Activated CD4-positive, alpha-beta T cell treated with anti-CD3 and anti-CD28 coated beads, Interleukin-2, amount 50 U/mL, for 1 hour (primary cell): ENCODE data around the gene CSNK2B.
"Not testable (repeated sequence)": the region's sequence is repeated elsewhere in the genome, so short reads cannot be mapped to it uniquely, and the experiment has no call there.

Experiments used
- DNase-seq: peaks from one replicate; pipeline ENCODE4 v3.0.0-alpha.2; 2020

The CSNK2B gene

DNA sequence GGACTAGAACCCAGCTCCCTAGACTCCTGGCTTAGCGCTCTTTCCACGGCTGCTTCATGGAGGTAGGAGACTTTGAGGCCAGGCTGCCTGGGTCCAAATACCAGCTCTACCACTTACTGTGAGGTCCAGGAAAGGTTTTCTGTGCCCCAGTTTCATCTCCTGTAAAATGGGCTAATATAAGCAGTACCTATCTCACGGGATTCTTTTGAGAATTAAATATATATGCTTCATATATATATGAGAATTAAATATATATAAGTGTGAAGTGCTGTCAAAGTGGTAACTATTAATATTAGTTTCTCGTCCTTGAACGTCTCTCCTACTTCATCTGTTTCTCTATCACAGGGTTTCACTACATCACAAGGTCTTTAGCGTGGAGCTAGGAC is 25.2 kb downstream of the CSNK2B start:
- no peak for DNase-seq

DNA sequence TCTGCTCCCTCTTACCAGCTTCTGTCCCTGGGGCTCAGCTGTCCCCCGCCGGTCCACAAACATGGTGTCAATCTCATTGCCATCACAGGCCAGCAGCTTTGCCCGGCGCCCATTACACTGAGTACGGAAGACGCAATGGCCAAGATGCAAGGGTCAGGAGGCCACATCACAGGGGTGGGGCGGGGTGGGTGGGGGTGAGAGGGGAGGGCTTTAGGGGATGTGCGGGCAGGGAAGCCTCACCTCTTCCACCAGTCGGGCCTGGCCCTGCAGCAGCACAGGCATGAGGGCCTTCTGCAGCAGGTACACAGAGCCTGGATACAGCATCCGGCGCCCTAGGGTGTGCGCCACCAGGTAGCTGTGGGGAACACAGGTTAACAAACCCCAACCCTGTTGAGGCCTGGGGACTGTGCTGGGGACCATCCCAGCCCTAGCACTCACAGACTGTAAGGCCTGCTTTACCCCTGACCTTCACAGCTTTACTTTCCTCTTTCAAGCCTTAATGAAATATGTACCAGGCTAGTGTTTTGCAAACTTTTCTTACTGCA is 25.8 kb downstream of the CSNK2B start:
- DNase-seq: no peak

DNA sequence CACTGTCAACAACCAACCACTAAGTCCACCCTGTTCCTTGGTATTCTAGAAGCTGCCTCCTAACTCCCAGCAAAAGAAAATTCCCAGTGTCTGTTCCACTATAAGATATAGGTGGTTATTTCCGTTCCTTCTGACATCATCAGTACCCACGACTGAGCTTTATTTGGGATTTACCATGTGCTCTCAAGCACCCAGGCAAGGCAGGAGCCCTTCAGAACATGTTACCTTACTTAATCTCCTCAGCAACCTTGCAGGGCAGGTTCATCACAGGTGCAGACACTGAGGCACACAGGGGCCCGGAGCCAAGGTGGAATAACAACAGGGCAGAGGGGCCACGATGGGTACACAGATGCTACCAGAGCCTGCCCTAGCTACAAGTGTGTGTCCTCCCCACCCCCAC is 26.5 kb downstream of the CSNK2B start:
- no peak for DNase-seq

DNA sequence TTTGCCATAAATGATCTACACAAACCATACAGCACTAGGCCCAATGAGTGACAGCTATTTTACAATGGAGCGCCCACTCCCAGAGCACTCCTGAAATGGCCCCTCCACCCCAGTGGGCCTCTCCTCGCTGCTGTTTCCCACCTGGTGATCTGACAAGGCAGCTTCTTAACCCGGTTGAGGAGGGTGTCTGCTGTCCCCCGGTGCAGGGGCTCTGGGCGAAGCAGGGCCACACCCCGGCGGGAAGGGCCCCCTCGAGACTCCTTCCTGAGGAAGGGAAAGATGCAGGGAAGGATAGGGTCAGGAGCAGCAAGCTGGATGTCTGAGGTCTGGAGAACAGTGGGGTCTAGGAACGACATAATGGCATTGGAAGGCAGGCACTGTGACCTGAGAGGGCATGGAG is 27.0 kb downstream of the CSNK2B start:
- no peak for DNase-seq

DNA sequence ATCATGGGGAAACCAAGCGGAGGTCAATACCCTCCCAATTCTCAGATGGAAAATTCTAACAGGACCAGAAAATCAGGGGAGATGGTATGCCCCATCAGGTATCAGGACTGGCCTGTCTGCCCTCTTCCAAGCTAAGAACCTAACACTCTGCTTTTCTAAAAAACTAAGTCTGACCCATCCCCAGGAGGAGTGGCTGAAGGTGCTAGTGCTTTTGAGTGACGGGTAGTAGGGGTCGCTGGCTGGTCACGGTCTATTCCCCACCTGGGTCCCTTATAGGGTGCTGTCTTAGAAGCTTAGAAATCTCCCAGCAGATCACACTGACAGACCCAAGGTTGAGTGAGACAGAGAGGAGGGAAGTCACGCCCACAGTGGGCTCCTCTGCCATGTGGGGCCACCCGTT is 27.7 kb downstream of the CSNK2B start:
- DNase-seq: no peak

DNA sequence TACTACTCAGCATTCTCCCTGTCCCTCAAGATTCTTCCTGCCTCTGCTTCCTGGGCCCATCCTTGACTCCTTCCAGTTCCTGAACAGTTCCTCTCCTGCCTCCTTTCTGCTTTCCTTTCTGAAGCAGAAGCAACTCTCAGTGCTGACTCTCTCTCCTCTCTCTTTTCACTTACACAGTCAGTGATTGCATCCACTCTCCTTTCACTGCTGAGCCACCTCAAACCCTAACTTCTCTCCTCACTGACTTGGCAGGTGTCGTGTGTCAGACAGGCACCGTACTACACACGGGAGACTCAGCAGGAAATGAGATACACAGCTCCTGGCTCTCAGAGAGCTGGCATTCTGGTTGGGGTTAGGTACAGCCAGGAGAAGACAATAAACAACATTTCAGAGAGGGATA is 31.7 kb downstream of the CSNK2B start:
- no peak for DNase-seq

DNA sequence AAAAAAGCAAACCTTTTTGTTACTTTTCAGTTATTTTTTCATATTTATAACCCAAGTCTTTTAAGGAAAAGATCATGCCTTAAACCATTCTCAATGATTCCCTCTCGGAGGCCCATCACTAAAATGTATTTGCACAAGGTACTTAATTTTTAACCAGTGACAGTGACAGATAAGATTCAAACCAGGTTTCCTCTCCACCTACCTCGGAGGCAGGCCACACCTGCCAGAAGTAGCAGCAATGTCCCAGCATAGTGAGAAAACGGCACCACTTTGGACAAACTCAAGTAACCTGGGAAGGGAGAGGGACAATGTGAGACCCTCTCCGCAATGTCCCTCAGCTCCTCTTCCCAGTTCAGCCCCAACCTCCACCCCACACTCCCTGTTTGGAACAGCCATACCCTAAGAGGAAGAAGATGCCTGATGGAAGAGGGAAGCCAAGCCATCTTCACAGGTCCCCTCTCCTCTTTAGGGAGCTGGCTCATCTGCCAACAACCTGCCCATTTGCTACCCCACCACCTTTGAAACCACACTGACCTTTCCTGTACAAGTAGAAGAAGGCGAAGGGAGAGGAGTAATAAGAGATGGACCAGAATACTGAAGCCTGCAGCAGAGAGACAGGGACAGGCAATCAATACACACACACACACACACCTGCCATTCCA is 35.0 kb downstream of the CSNK2B start:
- DNase-seq: no peak

DNA sequence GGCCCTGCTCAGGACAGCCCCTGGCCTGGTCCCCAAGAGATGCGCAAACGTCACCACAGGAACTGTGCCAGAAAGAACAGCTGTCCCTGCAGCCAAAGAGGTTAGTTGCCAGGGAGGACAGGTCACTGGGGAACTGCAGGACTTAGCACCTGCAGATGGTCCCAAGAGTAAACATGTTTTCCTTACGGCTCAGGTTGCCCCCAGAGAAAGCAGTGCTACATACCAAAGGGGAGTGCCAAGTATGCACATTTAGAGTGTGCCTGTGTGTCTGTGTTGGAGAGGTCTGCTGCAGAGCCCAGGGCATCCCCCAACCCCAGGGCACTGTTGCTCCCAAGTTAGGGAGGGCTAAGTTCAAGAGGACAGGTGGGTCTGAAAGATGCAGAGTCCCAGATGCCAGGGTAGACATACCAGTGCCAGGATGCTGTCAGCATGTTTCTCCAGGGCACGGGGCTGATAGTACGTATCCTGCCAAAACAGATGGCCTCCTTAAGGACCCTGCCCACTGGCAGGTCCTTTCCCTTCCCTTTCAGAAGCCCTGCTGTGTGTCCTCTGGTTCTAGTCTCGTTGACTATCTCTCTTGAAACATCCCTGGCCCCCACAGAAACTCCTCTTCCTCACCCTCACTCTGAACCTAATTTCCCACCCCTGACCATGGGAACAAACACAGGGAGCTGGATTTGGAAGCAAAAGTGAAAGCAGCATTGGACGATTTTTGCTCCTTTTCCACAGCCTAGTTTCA is 36.0 kb downstream of the CSNK2B start:
- DNase-seq: no peak

DNA sequence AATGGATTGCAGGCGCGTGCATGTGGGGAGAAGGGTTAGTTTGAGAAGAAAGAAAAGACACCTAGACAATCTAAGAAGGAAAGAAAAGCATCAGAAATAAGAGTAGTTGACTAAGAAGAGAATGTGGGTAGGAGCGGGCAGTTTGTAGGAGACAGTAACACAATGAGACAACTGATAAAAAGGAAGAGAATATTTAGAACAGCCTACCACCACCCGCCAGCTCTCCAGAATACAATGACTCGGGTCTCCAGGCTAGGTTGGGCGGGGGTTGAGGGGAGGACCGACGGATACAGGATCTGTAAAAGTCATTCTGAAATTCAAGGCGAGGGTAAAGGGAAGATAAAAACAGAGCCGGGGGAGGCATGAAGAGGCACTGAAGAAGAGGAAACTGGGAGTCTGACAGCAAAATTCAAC is 36.5 kb downstream of the CSNK2B start:
- DNase-seq: no peak

DNA sequence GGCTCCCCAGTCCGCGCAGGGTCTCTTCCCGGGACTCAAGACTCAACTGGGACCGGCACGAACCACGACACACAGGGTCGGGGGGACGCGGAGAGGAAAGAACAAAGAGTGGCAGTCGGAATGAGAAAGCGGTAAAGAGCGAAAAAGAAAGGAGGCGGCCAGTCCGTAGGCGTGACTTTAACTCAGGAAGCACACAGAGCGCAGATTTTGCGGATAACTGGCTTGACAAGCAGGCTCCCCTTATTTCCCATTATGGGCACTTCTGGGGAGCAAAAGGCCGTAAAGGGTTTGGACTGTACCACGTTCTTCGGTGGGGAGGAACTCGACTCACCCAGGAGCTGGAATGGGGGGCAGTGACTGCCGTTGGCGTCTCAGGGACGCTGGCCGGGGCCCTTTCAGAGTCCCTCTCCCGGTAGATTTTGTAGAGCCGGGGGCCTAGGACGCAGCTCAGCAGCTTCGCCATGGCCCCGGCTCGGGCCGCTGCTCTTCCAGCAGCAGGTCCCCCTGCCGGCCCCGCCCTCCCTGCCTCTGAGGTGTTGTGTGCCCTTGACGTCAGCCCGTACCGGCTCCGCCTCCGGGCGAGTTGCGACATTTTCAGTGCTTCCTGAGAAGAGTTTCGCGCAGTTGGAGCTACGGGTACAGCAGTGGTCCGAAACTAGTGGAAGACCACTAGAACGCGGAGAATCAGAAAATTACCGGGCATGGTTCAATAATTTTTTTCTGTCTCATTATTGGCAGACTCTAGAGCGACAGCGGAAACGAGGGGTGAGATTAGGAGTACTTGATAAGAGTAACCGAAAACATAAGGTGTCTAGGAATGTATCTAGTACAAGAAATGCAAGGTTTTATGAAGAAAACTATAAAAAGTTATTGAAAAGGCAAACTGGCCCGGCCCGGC is 37.2 kb downstream of the CSNK2B start, which contains the start of gene ABHD16A:
ABHD16A (minus strand) TSS at position 506 of the 898 bp plus-strand sequence; CDS start at position 463, 43 bp downstream.
- peak; percentile 97 for DNase-seq

DNA sequence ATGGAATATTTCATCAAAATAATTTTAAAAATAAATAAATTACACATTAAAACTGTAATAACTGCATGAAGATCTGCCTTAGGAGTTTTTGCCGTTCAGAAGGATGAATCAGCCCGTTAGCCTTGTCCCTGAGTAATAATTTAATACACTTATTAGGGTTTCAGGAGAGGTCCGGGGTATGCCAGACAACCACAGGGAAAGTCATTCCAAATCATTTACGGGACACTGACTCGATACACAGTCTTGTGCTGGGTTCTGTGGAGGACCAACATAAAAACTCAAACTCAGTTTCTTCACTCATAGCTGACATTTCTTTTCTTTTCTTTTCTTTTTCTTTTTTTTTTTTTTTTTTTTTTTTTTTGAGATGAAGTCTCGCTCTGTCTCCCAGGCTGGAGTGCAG is 40.1 kb downstream of the CSNK2B start:
- no peak for DNase-seq

DNA sequence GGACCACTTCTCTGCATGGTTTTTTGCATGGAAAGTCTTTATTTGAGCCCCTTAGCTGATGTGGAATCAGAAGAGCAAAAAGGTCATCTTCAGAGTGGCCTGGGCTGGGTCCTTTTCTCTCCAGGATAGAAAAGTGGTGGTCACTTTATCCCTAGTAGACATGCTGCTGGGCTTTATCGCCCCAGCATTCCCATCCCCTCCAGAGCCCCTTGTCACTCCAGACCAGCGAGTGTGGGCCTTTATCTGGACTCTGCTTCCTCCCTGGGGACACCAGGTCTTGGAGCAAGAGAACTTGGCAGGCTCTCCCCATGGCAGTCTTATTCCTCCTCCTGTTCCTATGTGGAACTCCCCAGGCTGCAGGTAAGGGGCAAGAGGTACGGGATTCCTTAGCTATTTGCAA is 40.7 kb downstream of the CSNK2B start, which contains the start of gene LY6G6F:
LY6G6F (plus strand) TSS at position 268 of the 400 bp plus-strand sequence; CDS start at position 309, 41 bp downstream.
- no peak for DNase-seq

DNA sequence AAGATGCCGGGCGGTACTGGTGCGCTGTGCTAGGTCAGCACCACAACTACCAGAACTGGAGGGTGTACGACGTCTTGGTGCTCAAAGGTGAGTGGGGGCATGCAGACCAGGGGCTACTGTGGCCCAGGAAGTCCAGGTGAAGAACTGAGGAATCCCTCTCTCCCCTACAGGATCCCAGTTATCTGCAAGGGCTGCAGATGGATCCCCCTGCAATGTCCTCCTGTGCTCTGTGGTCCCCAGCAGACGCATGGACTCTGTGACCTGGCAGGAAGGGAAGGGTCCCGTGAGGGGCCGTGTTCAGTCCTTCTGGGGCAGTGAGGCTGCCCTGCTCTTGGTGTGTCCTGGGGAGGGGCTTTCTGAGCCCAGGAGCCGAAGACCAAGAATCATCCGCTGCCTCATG is 41.8 kb downstream of the CSNK2B start:
- DNase-seq: no peak

DNA sequence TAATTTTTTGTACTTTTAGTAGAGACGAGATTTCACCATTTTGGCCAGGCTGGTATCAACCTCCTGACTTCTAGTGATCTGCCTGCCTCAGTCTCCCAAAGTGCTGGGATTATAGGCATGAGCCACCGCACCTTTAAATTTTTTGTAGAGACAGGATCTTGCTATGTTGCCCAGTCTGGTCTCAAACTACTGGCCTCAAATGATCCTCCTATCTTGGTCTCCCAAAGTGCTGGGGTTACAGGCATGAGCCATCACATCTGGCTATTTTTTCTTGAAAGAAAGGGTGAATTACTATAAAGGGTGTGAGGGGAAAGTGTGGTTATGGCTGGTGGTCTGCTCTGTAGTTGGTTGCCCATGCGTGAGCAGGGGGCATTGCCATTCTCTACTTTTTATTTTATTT is 42.3 kb downstream of the CSNK2B start:
- no peak for DNase-seq

DNA sequence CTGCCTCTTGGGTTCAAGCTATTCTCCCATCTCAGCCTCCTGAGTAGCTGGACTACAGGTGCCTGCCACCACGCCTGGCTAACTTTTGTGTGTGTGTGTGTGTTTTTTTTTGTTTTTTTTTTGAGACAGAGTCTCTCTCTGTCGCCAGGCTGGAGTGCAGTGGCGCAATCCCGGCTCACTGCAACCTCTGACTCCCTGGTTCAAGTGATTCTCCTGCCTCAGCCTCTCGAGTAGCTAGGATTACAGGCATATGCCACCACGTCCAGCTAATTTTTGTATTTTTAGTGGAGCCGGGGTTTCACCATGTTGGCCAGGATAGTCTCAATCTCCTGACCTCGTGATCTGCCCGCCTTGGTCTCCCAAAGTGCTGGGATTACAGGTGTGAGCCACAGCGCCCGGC is 43.3 kb downstream of the CSNK2B start:
- DNase-seq: not testable (repeated sequence)

DNA sequence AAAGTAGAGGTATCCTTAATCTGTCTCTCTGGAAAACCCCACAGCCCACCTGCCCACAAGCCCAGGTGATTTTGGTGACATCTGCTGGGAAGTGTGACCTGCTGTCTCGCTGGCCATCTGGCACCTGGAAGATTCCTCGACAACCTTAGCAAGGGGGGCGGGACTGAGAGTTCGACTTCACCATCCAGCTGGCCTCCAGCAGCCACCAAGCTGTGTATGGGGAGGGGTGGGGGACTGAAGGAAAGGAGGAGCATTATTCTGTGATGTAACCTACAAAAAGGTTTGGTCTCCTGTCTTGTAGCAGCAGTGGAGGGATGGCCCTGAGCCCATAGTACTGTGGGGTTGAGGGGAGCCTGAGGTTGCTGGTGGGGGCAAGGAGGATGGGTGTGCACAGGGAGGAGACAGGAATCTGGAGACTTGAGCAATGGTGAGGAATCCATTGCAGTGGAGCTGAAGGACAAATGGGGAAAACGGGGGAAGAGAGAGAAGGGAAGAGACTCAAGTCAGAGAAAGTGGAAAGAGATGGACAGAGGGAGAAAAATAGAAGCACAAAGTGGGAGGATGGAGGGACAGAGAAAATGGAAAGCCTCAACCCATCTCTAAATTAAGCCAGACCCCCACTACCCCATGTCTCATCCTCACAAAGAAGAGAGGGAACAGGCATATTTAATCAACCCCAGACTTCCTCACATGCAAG is 44.8 kb downstream of the CSNK2B start:
- DNase-seq: no peak

DNA sequence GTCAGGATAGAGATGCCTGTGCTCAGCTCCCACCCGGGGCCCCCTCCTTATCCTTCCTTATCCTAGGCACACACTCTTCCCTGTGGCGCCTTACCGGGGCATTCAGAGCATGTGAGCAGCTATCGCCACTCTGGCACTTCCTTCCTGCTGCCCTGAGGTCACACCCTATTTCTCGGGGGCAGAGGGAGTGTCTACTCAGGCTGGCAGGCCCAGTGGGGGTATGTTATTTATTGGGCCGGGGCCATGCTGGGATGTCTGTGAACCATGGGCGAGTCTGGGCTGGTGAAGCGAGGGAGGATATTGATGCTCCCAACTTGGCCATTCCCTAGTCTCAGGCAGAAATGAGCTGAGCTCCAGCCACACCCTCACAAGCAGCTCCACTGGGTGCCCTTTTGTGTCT is 45.4 kb downstream of the CSNK2B start:
- no peak for DNase-seq

DNA sequence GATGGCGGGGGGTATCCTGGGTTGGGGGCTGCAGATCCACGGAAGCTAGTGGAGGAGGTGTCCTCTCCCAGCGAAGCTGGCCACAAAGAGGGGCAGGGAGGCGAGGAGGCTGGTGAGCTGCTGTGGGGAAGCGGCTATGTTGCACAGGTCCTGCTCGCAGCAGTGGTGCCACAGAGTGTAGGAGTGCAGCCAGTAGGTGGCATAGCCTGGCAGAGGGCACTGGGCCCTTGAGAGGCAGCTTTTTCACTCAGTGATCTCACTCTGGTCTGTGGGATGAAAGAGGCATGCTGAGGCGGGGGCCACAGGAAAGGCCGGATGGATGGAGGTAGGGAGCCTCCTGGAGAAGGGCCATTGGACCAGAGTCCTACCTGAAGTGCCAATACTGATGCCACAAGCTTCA is 46.4 kb downstream of the CSNK2B start:
- DNase-seq: no peak

DNA sequence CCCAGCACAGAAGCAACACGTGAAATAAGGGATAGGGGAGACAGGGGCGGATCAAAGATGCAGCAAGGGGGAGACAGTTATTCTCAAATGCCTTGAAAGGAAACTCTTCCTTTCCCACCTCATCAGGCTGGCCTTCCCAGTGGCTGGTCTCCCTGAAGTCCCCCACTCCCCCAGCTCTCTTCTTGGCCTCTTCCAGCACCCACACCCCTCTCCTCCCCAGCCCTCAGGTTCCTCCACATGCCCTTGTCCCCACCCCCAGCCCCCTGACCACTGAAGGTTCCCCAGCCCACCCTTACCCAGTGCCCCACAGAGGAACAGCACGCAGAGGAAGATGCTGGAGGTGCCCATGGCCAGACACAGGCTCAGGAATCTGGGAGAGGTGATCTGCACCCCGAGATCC is 47.6 kb downstream of the CSNK2B start:
- DNase-seq: no peak

DNA sequence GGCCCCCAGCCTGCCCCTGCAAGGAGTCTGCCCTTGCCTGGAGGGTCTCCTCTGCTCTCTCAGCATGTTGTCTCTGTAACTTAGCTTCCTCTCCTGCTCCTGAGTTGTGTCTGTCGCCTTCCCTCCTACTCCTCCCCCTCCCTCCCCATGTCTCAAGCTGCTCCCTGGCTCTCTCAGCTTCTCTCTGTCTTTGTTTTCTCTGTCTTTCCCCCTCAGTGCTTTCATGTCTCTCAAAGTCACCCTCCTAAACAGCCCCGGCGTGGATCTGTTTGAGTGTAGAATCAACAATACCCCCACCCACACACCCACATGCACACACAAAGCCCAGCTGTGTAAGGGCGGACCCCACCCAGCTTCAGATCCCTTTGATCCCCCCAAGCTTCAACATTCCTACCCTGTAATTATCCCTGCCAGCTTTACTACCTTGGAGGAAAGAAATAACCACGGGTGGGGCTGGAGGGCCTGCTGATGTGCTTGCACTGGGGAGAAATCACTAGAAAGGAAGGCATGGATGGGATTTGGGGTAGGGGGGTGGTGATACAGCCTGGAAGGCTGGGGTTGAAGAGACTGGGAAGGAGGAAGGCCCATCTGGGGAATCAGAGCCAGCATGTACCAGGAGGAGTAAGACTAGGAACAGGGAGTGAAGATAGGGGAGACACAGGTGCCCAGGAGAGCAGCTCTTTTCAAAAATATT is 48.3 kb downstream of the CSNK2B start:
- no peak for DNase-seq

DNA sequence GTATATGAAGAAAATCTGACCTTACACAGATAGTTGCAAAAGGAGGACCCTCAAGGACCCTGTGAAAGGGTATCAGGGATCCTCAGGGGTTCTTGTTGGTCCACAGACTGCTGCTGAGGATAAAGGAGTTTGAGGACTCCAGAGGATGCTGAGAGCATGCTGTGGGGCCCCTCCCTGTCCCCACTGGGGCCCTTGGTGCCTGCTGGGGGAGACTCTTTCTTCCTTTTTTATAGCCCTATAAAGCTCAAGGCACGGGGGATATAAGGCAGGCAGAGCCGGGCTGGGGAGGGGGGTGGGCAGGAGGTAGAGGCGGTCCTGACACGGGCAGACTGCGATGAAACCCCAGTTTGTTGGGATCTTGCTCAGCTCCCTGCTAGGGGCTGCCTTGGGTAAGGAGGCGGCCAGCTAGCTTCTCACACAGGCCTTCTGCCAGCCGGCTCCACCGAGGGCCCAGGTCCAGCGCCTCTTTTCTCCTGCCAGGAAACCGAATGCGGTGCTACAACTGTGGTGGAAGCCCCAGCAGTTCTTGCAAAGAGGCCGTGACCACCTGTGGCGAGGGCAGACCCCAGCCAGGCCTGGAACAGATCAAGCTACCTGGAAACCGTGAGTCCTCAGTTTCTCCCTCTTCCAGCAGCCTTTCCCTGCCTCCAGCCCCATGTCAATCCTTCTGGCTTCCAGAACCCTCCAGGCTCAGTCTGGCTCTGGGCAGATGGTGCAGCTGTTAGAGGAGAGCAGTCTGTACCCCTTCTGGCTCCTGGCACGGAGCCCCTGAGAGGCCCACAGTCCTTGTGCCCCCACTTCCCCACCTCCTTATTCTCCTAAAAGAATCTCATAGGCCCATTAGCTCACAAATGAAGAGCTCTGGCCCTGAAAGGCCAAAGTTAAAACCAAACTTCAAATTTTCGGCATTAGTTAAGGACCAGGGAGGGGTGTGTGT is 49.4 kb downstream of the CSNK2B start, which contains the start of gene LY6G6D:
LY6G6D (plus strand) TSS at position 327 of the 937 bp plus-strand sequence; CDS start at position 335, 8 bp downstream.
- DNase-seq: no peak
